Kidney (tissue), 14 donors: Measurements from ENCODE around the gene AMFR. TPM values are rescaled to one million over a fixed set of nuclear protein-coding genes. Genes with fewer than 3 reads are reported as not detected.

Experiments used
- DNase-seq, 5 donors: peaks; one replicate each; pipeline ENCODE4 v3.0.0-alpha.2; 2013 to 2020
- FAIRE-seq: peaks from 2 replicates; lab custom pipeline; 2012; peaks lifted over from hg19 to GRCh38; lab: Jason Lieb, UNC
- H3K27ac ChIP-seq, 2 donors: one replicate each; pipeline ENCODE4 v1.7.0; 2013; ENCODE audit warnings: low read depth in 2 of 2, low read length in 2 of 2, inconsistent platforms in 1 of 2
- H3K27me3 ChIP-seq: one replicate; pipeline ENCODE4 v1.7.1; 2013; ENCODE audit warnings: low read length, inconsistent platforms; ENCODE audit not compliant: control insufficient read depth, insufficient read depth
- H3K36me3 ChIP-seq, 3 donors: one replicate each; pipeline versions ENCODE4 v1.7.0 to v1.7.1; 2013; ENCODE audit warnings: low read length in 3 of 3, control low read depth in 1 of 3, inconsistent platforms in 1 of 3; ENCODE audit not compliant: insufficient read depth in 3 of 3, control insufficient read depth in 2 of 3
- H3K4me1 ChIP-seq, 3 donors: one replicate each; pipeline versions ENCODE4 v1.7.0 to v1.7.1; 2013; ENCODE audit warnings: low read length in 3 of 3, inconsistent platforms in 1 of 3, low read depth in 1 of 3; ENCODE audit not compliant: control insufficient read depth in 2 of 3, insufficient read depth in 2 of 3
- H3K4me3 ChIP-seq, 3 donors: one replicate each; pipeline versions ENCODE4 v1.7.0 to v1.8.1; 2013; ENCODE audit warnings: low read length in 3 of 3, control low read depth in 1 of 3, inconsistent platforms in 1 of 3
- H3K9ac ChIP-seq, 3 donors: one replicate each; pipeline versions ENCODE4 v1.7.0 to v1.7.1; 2013; ENCODE audit warnings: low read length in 3 of 3, control low read depth in 1 of 3, inconsistent platforms in 1 of 3
- H3K9me3 ChIP-seq, 3 donors: one replicate each; pipeline versions ENCODE4 v1.7.0 to v1.7.1; 2013; ENCODE audit warnings: low read length in 3 of 3, control low read depth in 1 of 3, inconsistent platforms in 1 of 3; ENCODE audit not compliant: control insufficient read depth in 2 of 3, insufficient read depth in 1 of 3
- CTCF ChIP-seq: IDR thresholded peaks from 3 replicates; pipeline ENCODE4 v1.5.1; 2012; ENCODE audit warnings: mild to moderate bottlenecking, moderate library complexity, borderline replicate concordance; ENCODE audit not compliant: insufficient read depth; ENCODE audit errors: extremely low read depth
- intact Hi-C: fragments of 100-400 bp; cut with DNase I; formaldehyde crosslinking; loops from one replicate; pipeline ENCODE4 v1.11.1; 2022
- polyA plus RNA-seq: library from polyadenylated mRNA; stranded (reverse); fragments of 350-450 nt; fragmentation: Illumina TruSeq; extraction: RNeasy Lipid Tissue Mini Kit (QIAGEN cat#74804); gene quantifications from one replicate; pipeline ENCODE4 v1.2.3, GENCODE V29; 2014; ENCODE audit warnings: low read depth, low replicate concordance; ENCODE audit not compliant: insufficient read depth
- total RNA-seq: library from RNA; stranded (reverse); fragmentation: NEBNext Ultra II Directional; extraction: Animal tissue kit (Norgen Biotek cat#: 25700); gene quantifications from one replicate; pipeline ENCODE4 v1.2.1, GENCODE V29; 2021
- donor health status: control.
- donor health status: control.
- donor health status: control.
- donor health status: control.
- donor health status: control.
- donor health status: DM: yes; HTN: yes; CAD: no.
- donor health status: Normal renal cell carcinoma (clear cell type).

AMFR gene
- total and polyA plus RNA-seq, 2 donors from 2014 or later: 143 to 163 TPM

- FAIRE-seq (no peak), DNase-seq (no peak)
- intact Hi-C loops: no loop called here
- Histone ChIP-seq H3K36me3 (peaks cover 0 to 14% (median 2%) of the 10 kb centered on the region in 3 donors), H3K4me3 (no peak overlapping the region), H3K27me3 (no peaks in the 10 kb centered on the region), H3K9me3 (no peaks in the 10 kb centered on the region), H3K4me1 (peaks cover 1 to 10% (median 2%) of the 10 kb centered on the region in 3 donors), H3K27ac (no peak overlapping the region), H3K9ac (no peak overlapping the region)
- no peak for TF ChIP-seq CTCF
These were observed 2.7 kb upstream of the AMFR start for GRCh38 chr16:56428091-56428490.

- peaks cover 3 to 21% (median 12%) of the 10 kb centered on the region in 3 donors for H3K4me1 ChIP-seq
- no peaks in the 10 kb centered on the region for H3K9me3 ChIP-seq
- peaks cover 0 to 9% (median 0%) of the 10 kb centered on the region in 3 donors for H3K36me3 ChIP-seq
- intact Hi-C loops: no loop called here
- DNase-seq: no peak
- H3K27me3 ChIP-seq: no peaks in the 10 kb centered on the region
- no peak for FAIRE-seq
- no peak overlapping the region for H3K4me3 ChIP-seq
- no peak overlapping the region for H3K9ac ChIP-seq
- H3K27ac ChIP-seq: no peak overlapping the region
- no peak for TF ChIP-seq CTCF
These were observed 1.2 kb upstream of the AMFR start for GRCh38 chr16:56426585-56426984.

GRCh38 chr16:56424791-56425438 lies 430 bp downstream of the AMFR start:
- intact Hi-C loops: no loop called here
- Histone ChIP-seq H3K9me3 (no peaks in the 10 kb centered on the region), H3K9ac (peak overlapping the region in 2 of 3 donors; percentile 56 to 76), H3K36me3 (no peaks in the 10 kb centered on the region), H3K4me1 (peaks cover 3 to 18% (median 18%) of the 10 kb centered on the region in 3 donors), H3K4me3 (peak overlapping the region; percentile 11 to 79 (median 50)), H3K27ac (peak overlapping the region; percentile 61 to 80), H3K27me3 (no peaks in the 10 kb centered on the region)
- FAIRE-seq (no peak), DNase-seq (peak; percentile 40 to 85 (median 71))
- TF ChIP-seq CTCF: no peak
